ENCODE measurements around the gene SORCS3. TPM values are rescaled to one million over a fixed set of nuclear protein-coding genes. Genes with fewer than 3 reads are reported as not detected.
"Not testable (repeated sequence)": the region's sequence is repeated elsewhere in the genome, so short reads cannot be mapped to it uniquely, and the experiment has no call there.

SORCS3 gene
- total RNA-seq, 6 experiments from 2014 or later: not detected

DNA sequence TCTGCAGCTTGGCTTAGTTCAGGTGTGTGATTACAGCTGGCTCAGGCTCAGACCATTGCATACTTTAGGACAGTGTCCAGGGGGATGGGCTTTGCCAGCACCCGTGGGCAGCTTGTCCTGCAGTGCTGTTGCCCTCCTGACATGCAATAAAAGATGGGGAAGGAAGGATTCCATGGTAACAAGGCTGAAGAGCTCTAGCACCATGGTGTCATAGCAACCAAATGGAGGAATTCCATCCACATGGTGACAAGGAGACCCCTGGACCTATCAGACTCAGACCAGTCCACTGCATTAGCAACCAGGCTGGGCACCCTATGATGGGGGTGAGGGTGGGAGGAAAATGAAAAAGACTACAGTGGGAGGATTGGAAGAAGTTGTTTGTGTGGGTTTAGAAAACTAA, 49.9 kb downstream of the SORCS3 start:
- H3K27ac ChIP-seq: no peak overlapping the region
- ATAC-seq (no peak), DNase-seq (no peak)
- no peaks in the 10 kb centered on the region for H3K27me3 ChIP-seq
- no peaks in the 10 kb centered on the region for H3K36me3 ChIP-seq
- intact Hi-C loops (cut with DNase I): no loop called here
- TF ChIP-seq, protein P1, sequence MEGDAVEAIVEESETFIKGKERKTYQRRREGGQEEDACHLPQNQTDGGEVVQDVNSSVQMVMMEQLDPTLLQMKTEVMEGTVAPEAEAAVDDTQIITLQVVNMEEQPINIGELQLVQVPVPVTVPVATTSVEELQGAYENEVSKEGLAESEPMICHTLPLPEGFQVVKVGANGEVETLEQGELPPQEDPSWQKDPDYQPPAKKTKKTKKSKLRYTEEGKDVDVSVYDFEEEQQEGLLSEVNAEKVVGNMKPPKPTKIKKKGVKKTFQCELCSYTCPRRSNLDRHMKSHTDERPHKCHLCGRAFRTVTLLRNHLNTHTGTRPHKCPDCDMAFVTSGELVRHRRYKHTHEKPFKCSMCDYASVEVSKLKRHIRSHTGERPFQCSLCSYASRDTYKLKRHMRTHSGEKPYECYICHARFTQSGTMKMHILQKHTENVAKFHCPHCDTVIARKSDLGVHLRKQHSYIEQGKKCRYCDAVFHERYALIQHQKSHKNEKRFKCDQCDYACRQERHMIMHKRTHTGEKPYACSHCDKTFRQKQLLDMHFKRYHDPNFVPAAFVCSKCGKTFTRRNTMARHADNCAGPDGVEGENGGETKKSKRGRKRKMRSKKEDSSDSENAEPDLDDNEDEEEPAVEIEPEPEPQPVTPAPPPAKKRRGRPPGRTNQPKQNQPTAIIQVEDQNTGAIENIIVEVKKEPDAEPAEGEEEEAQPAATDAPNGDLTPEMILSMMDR (IDR thresholded peaks at IDR 0.05): no peak
- no peak for TF ChIP-seq POLR2A (IDR thresholded peaks at IDR 0.05)
- H3K4me3 ChIP-seq: no peak overlapping the region
- WGBS (ENCODE audit: insufficient coverage, low coverage, low lambda C conversion rate, missing lambda C conversion rate): no CpG with 5 or more reads among the region's 1 CpG
- H3K9me3 ChIP-seq: no peaks in the 10 kb centered on the region
- no peaks in the 10 kb centered on the region for H3K4me1 ChIP-seq

DNA sequence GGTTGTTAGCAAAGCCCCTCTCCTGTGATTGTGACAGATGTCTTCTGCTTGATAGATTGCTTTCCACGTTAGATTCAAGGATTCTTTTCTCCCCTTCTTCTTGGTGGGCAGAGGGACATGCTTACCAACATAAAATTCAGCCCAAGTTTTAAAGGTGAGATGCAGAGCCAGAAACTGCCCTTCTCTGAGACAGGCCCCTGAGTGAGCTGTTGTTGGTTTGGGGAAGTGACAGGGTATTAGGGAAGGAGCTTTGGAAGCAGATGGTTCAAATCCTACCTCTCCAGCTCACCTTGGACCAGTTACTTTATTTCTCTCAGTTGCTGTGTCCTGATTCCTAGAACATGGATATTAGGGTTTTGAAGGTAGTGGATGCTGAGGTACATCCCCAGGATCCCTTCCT, 53.0 kb downstream of the SORCS3 start:
- no peaks in the 10 kb centered on the region for H3K9me3 ChIP-seq
- intact Hi-C loops (cut with DNase I): no loop called here
- WGBS (ENCODE audit: insufficient coverage, low coverage, low lambda C conversion rate, missing lambda C conversion rate): 25% methylated on average over 1 of the region's 1 CpG
- H3K27ac ChIP-seq: no peak overlapping the region
- ATAC-seq (no peak), DNase-seq (no peak)
- no peaks in the 10 kb centered on the region for H3K4me1 ChIP-seq
- TF ChIP-seq POLR2A (IDR thresholded peaks at IDR 0.05): no peak
- TF ChIP-seq, protein P1 (IDR thresholded peaks at IDR 0.05): no peak
- no peaks in the 10 kb centered on the region for H3K27me3 ChIP-seq
- no peaks in the 10 kb centered on the region for H3K36me3 ChIP-seq
- no peak overlapping the region for H3K4me3 ChIP-seq

DNA sequence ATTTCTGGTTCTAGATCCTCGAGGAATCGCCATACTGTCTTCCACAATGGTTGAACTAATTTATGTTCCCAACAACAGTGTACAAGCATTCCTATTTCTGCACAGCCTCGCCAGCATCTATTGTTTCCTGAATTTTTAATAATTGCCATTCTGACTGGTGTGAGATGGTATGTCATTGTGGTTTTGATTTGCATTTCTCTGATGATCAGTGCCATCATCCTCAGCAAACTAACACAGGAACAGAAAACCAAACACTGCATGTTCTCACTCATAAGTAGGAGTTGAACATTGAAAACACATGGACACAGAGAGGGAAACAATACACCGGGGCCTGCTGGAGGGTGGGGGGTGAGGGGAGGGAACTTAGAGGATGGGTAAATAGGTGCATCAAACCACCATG, 62.2 kb downstream of the SORCS3 start:
- intact Hi-C loops (cut with DNase I); H3K27me3 ChIP-seq; H3K9me3 ChIP-seq; H3K4me1 ChIP-seq; H3K27ac ChIP-seq; ATAC-seq; DNase-seq; H3K4me3 ChIP-seq; H3K36me3 ChIP-seq: not testable (repeated sequence)
- WGBS (ENCODE audit: insufficient coverage, low coverage, low lambda C conversion rate, missing lambda C conversion rate): 75% methylated on average over 4 of the region's 4 CpGs

DNA sequence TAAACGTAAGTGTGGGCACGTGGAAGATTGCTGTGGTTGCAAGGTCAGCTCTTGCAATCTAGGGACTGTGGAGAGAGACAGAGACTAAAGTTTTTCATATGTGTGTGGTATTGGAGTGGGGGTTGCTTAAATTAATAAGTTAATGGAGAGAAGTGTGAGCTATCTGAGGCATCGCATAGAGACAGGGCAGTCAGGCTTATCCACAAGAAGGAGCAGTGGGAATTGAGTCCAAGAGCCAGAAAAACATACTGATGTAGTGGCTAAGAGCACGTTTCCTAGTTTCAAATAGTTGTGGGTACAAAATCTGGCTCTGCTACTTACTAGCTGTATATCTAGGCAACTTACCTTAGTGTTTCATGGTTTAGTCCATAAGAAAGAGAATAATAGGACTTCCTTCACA, 65.8 kb downstream of the SORCS3 start:
- H3K4me3 ChIP-seq: no peak overlapping the region
- no peaks in the 10 kb centered on the region for H3K36me3 ChIP-seq
- no peaks in the 10 kb centered on the region for H3K9me3 ChIP-seq
- intact Hi-C loops (cut with DNase I): no loop called here
- 46% methylated on average over 4 of the region's 4 CpGs for WGBS (ENCODE audit: insufficient coverage, low coverage, low lambda C conversion rate, missing lambda C conversion rate)
- DNase-seq (no peak), ATAC-seq (no peak)
- H3K27me3 ChIP-seq: no peaks in the 10 kb centered on the region
- H3K4me1 ChIP-seq: no peaks in the 10 kb centered on the region
- no peak for TF ChIP-seq POLR2A (IDR thresholded peaks at IDR 0.05)
- TF ChIP-seq, protein P1 (IDR thresholded peaks at IDR 0.05): no peak
- no peak overlapping the region for H3K27ac ChIP-seq

DNA sequence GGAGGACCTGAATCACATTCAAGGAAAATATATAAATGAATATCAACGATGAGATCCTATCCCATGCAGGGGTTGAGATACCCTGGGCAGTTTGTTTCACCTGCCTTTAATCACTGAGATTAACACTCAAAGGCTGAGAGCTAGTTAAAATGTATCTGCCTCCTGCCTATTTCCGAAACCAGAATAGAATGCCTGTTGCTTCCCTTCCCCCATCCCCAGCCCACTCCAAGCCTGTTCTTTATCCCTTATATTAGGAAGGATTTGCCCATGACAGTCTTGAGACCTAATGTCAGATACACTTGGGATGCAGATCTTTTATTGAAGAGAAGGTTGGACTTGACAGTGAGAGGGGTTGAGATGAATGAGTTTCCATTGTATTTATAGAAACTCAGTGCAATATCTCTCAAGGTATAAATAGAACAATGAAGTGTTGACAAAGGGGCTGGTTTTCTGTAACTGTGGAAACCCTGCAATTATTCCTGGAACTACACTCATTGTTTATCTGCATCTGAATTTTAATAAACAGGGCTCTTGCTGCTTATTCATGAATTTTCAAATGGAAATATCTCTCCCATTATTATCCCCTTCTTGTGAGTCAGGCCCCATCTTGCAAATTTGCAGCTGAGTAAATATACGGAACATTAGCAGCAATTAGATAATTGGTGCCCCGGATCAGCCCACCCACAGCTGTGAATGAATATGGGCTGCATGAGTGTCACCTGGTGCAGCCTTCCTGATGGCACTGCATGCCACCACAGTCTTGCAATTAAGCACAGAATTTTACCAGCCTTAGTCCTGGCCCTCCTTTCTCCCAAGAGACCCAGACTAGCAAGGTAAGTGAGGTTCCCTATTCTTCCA, 66.7 kb downstream of the SORCS3 start:
- WGBS (ENCODE audit: insufficient coverage, low coverage, low lambda C conversion rate, missing lambda C conversion rate): 27% methylated on average over 4 of the region's 4 CpGs
- Histone ChIP-seq H3K27ac (no peak overlapping the region), H3K9me3 (no peaks in the 10 kb centered on the region), H3K4me1 (no peaks in the 10 kb centered on the region), H3K36me3 (no peaks in the 10 kb centered on the region), H3K27me3 (no peaks in the 10 kb centered on the region), H3K4me3 (no peak overlapping the region)
- ATAC-seq (no peak), DNase-seq (no peak)
- TF ChIP-seq, protein P1 (IDR thresholded peaks at IDR 0.05): no peak
- no peak for TF ChIP-seq POLR2A (IDR thresholded peaks at IDR 0.05)
- intact Hi-C loops (cut with DNase I): no loop called here

Data from right lobe of liver (tissue), 6 donors.